ENCODE measurements around the gene CAPS.

- TF ChIP-seq EZH2 (IDR thresholded peaks at IDR 0.05; ENCODE audit: low read length), result no peak
- no peak for TF ChIP-seq CTCF (optimal IDR thresholded peaks at IDR 0.05 in 1 of 3, IDR thresholded peaks at IDR 0.05 in 1 of 3, conservative IDR thresholded peaks at IDR 0.05 in 1 of 3; ENCODE audit: extremely low read depth in 1 of 3, insufficient read depth in 2 of 3, low read length in 3 of 3)
Observed at GRCh38 chr19:5943623-5944022, 29.6 kb downstream of the CAPS start.

All from keratinocyte (primary cell).